Fibroblast of lung (primary cell): Measurements from ENCODE around the gene ATG14. TPM values are rescaled to one million over a fixed set of nuclear protein-coding genes. Genes with fewer than 3 reads are reported as not detected.

ENCODE experiments used
- DNase-seq, 2 donors: peaks; one replicate each; pipeline versions ENCODE4 v3.0.0 to v3.0.0-alpha.2; 2010; ENCODE audit warnings: low read depth in 2 of 2
- H2AFZ ChIP-seq: 2 replicates; pipeline ENCODE4 v1.5.1; 2012; ENCODE audit warnings: low read length, control low read depth, inconsistent platforms
- H3K27ac ChIP-seq: 2 replicates; pipeline ENCODE4 v1.5.1; 2011; ENCODE audit warnings: low read length, control low read depth; ENCODE audit not compliant: insufficient read depth
- H3K27me3 ChIP-seq: 2 replicates; pipeline ENCODE4 v1.5.1; 2011; ENCODE audit warnings: mild to moderate bottlenecking, low read length; ENCODE audit not compliant: control insufficient read depth, insufficient read depth
- H3K36me3 ChIP-seq: 2 replicates; pipeline ENCODE4 v1.5.1; 2011; ENCODE audit warnings: low read length; ENCODE audit not compliant: control insufficient read depth, insufficient read depth
- H3K4me1 ChIP-seq: 2 replicates; pipeline ENCODE4 v1.5.1; 2011; ENCODE audit warnings: low read length; ENCODE audit not compliant: control insufficient read depth, insufficient read depth; ENCODE audit errors: extremely low read depth
- H3K4me2 ChIP-seq: 2 replicates; pipeline ENCODE4 v1.5.1; 2011; ENCODE audit warnings: low read length, control low read depth; ENCODE audit not compliant: insufficient read depth; ENCODE audit errors: extremely low read depth
- H3K4me3 ChIP-seq, 4 experiments: fragments of 200-600 bp in 1 of 4; sonication (generic) in 1 of 4; replicated peaks in 1 of 4; 2 replicates each; pipeline ENCODE4 v1.5.1; 2011 to 2016; ENCODE audit warnings: low read length in 4 of 4, low read depth in 3 of 4, mild to moderate bottlenecking in 3 of 4, control low read depth in 2 of 4, inconsistent platforms in 1 of 4, mixed read lengths in 1 of 4; ENCODE audit not compliant: insufficient read depth in 1 of 4; ENCODE audit errors: control extremely low read depth in 1 of 4
- H3K79me2 ChIP-seq: 2 replicates; pipeline ENCODE4 v1.5.1; 2012; ENCODE audit warnings: mild to moderate bottlenecking, low read length, inconsistent platforms; ENCODE audit not compliant: control insufficient read depth, insufficient read depth
- H3K9ac ChIP-seq: 2 replicates; pipeline ENCODE4 v1.5.1; 2011; ENCODE audit warnings: mild to moderate bottlenecking, low read length, control low read depth; ENCODE audit not compliant: insufficient read depth
- H3K9me3 ChIP-seq: 2 replicates; pipeline ENCODE4 v1.5.1; 2012; ENCODE audit warnings: low read depth, low read length; ENCODE audit not compliant: control insufficient read depth, insufficient read depth
- H4K20me1 ChIP-seq: 2 replicates; pipeline ENCODE4 v1.5.1; 2011; ENCODE audit warnings: low read length; ENCODE audit not compliant: control insufficient read depth, insufficient read depth; ENCODE audit errors: extremely low read depth
- CTCF ChIP-seq, 2 donors: IDR thresholded peaks in 1 of 2; conservative IDR thresholded peaks in 1 of 2; 1 replicate in 1 of 2; 2 replicates in 1 of 2; pipeline ENCODE4 v1.5.1; 2011 to 2012; ENCODE audit warnings: low read length in 2 of 2, control low read depth in 1 of 2, inconsistent platforms in 1 of 2, low read depth in 1 of 2, mild to moderate bottlenecking in 1 of 2
- EZH2 ChIP-seq: IDR thresholded peaks from 2 replicates; pipeline ENCODE4 v1.5.1; 2012; ENCODE audit warnings: low read length, control low read depth, mild to moderate bottlenecking; ENCODE audit errors: missing control alignments
- polyA plus RNA-seq, 2 donors: library from polyadenylated mRNA; depleted of rRNA in 1 of 2; stranded (reverse) in 1 of 2; unstranded in 1 of 2; fragments of >200 nt; gene quantifications; 2 replicates each; pipeline ENCODE4 v1.2.1, GENCODE V29; 2011 to 2012; ENCODE audit warnings: missing spikeins in 1 of 2
- total RNA-seq: library from RNA; depleted of rRNA; stranded (reverse); fragments of >200 nt; gene quantifications from 2 replicates; pipeline ENCODE4 v1.2.1, GENCODE V29; 2014

ATG14 gene
- total and polyA plus RNA-seq, 2 donors (not counting 1 experiment from before 2014, with no cell fraction given) = 9.9 to 21.6 TPM

- peaks cover 5% of the 10 kb centered on the region for H3K79me2 ChIP-seq
Measured at GRCh38 chr14:55327179-55327578, 84.5 kb downstream of the ATG14 start.

GRCh38 chr14:55324812-55325211, 86.8 kb downstream of the ATG14 start:
- peaks cover 2% of the 10 kb centered on the region for H3K79me2 ChIP-seq
- H3K27ac ChIP-seq = no peak overlapping the region
- no peaks in the 10 kb centered on the region for H3K27me3 ChIP-seq
- no peak for DNase-seq
- H3K4me3 ChIP-seq = no peak overlapping the region
- no peaks in the 10 kb centered on the region for H3K9me3 ChIP-seq
- H4K20me1 ChIP-seq = no peaks in the 10 kb centered on the region
- no peaks in the 10 kb centered on the region for H3K36me3 ChIP-seq
- H3K4me2 ChIP-seq = no peak overlapping the region
- TF ChIP-seq CTCF (conservative IDR thresholded peaks at IDR 0.05 in 1 of 2, IDR thresholded peaks at IDR 0.05 in 1 of 2; ENCODE audit: low read depth in 1 of 2, low read length in 2 of 2) (no peak), EZH2 (no peak)
- no peaks in the 10 kb centered on the region for H3K4me1 ChIP-seq
- H3K9ac ChIP-seq = no peak overlapping the region
- no peak overlapping the region for H2AFZ ChIP-seq

More at GRCh38 chr14:55327179-55327578, 84.5 kb downstream of the ATG14 start:
- no peak overlapping the region for H2AFZ ChIP-seq
- no peak overlapping the region for H3K27ac ChIP-seq
- no peaks in the 10 kb centered on the region for H3K4me1 ChIP-seq
- H4K20me1 ChIP-seq = no peaks in the 10 kb centered on the region
- H3K9ac ChIP-seq = no peak overlapping the region
- no peak overlapping the region for H3K4me2 ChIP-seq
- DNase-seq = no peak
- H3K9me3 ChIP-seq = no peaks in the 10 kb centered on the region
- H3K4me3 ChIP-seq = no peak overlapping the region
- H3K36me3 ChIP-seq = no peaks in the 10 kb centered on the region
- no peaks in the 10 kb centered on the region for H3K27me3 ChIP-seq
- no peak for TF ChIP-seq EZH2
- no peak for TF ChIP-seq CTCF (conservative IDR thresholded peaks at IDR 0.05 in 1 of 2, IDR thresholded peaks at IDR 0.05 in 1 of 2; ENCODE audit: low read depth in 1 of 2, low read length in 2 of 2)

GRCh38 chr14:55323910-55324309, 87.7 kb downstream of the ATG14 start:
- no peaks in the 10 kb centered on the region for H3K4me1 ChIP-seq
- no peaks in the 10 kb centered on the region for H4K20me1 ChIP-seq
- H3K4me3 ChIP-seq = no peak overlapping the region
- peaks cover 2% of the 10 kb centered on the region for H3K79me2 ChIP-seq
- DNase-seq = no peak
- no peaks in the 10 kb centered on the region for H3K36me3 ChIP-seq
- no peaks in the 10 kb centered on the region for H3K9me3 ChIP-seq
- no peak overlapping the region for H3K9ac ChIP-seq
- H3K27ac ChIP-seq = no peak overlapping the region
- no peaks in the 10 kb centered on the region for H3K27me3 ChIP-seq
- H2AFZ ChIP-seq = no peak overlapping the region
- H3K4me2 ChIP-seq = no peak overlapping the region
- TF ChIP-seq CTCF (conservative IDR thresholded peaks at IDR 0.05 in 1 of 2, IDR thresholded peaks at IDR 0.05 in 1 of 2; ENCODE audit: low read depth in 1 of 2, low read length in 2 of 2) = no peak
- TF ChIP-seq EZH2 = no peak
